GM13976 (cell line): Measurements from ENCODE around the gene BOLA3.

Experiments
- DNase-seq: peaks from one replicate; pipeline ENCODE4 v3.0.0; 2012; ENCODE audit warnings: low spot score
- in situ Hi-C: fragments of 300-500 bp; cut with MboI; formaldehyde crosslinking; loops from one replicate; pipeline ENCODE4 v1.12.0; 2022; ENCODE audit warnings: low sequenced_read_pairs, mixed read lengths, inconsistent platforms; ENCODE audit not compliant: unreplicated experiment
- TF ChIP-seq, protein P1 (sequence below): IDR thresholded peaks from 2 replicates; pipeline ENCODE4 v1.5.1; 2012; ENCODE audit warnings: borderline replicate concordance, mild to moderate bottlenecking; ENCODE audit not compliant: insufficient read depth; ENCODE audit errors: extremely low read depth, missing control alignments, control extremely low read depth

Gene BOLA3

GRCh38 chr2:74103763-74104162 lies 43.9 kb downstream of the BOLA3 start:
- DNase-seq = no peak
- TF ChIP-seq, protein P1, sequence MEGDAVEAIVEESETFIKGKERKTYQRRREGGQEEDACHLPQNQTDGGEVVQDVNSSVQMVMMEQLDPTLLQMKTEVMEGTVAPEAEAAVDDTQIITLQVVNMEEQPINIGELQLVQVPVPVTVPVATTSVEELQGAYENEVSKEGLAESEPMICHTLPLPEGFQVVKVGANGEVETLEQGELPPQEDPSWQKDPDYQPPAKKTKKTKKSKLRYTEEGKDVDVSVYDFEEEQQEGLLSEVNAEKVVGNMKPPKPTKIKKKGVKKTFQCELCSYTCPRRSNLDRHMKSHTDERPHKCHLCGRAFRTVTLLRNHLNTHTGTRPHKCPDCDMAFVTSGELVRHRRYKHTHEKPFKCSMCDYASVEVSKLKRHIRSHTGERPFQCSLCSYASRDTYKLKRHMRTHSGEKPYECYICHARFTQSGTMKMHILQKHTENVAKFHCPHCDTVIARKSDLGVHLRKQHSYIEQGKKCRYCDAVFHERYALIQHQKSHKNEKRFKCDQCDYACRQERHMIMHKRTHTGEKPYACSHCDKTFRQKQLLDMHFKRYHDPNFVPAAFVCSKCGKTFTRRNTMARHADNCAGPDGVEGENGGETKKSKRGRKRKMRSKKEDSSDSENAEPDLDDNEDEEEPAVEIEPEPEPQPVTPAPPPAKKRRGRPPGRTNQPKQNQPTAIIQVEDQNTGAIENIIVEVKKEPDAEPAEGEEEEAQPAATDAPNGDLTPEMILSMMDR = no peak
- in situ Hi-C loops = no loop called here

- in situ Hi-C loops = no loop called here
- TF ChIP-seq, protein P1 = no peak
- DNase-seq = no peak
Observed at GRCh38 chr2:74102516-74102915, 45.2 kb downstream of the BOLA3 start.

GRCh38 chr2:74101574-74102300 lies 46.0 kb downstream of the BOLA3 start:
- in situ Hi-C loops = no loop called here
- DNase-seq = no peak
- TF ChIP-seq, protein P1 = no peak

DNA sequence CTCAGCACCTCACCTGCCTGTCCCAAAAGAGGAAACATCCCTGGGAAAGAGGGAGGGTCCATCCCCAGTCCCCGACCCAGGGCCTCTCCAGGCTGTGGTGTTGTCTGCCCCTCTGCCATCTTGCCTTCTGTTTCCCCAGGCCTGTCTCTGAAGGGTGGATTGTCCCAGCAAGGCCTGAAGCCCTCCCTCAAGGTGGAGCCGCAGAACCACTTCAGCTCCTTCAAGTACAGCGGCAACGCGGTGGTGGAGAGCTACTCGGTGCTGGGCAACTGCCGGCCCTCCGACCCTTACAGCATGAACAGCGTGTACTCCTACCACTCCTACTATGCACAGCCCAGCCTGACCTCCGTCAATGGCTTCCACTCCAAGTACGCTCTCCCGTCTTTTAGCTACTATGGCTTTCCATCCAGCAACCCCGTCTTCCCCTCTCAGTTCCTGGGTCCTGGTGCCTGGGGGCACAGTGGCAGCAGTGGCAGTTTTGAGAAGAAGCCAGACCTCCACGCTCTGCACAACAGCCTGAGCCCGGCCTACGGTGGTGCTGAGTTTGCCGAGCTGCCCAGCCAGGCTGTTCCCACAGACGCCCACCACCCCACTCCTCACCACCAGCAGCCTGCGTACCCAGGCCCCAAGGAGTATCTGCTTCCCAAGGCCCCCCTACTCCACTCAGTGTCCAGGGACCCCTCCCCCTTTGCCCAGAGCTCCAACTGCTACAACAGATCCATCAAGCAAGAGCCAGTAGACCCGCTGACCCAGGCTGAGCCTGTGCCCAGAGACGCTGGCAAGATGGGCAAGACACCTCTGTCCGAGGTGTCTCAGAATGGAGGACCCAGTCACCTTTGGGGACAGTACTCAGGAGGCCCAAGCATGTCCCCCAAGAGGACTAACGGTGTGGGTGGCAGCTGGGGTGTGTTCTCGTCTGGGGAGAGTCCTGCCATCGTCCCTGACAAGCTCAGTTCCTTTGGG lies 47.2 kb downstream of the BOLA3 start:
- in situ Hi-C loops = no loop called here
- no peak for DNase-seq
- TF ChIP-seq, protein P1 = no peak

DNA sequence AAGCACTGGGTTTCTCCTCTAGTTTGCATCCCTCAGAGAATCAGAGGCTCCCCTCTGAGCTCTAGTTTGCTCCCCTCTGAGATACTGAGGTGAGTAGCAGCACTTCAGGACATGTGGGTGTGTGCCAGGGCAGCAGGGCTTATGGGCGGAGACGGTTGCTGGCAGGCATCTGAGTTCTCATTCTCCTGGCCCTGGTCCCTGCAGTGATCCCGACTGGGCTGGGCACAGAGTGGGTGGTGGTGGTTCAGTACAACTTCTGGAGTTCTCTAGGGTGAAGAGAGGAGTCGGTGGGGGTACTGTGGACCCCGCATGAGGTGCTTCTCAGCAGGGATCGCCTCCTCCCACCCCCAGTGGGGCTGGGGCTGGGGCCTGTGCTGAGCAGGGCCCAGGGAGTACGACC lies 47.9 kb downstream of the BOLA3 start:
- TF ChIP-seq, protein P1 = no peak
- in situ Hi-C loops = no loop called here
- DNase-seq = no peak

DNA sequence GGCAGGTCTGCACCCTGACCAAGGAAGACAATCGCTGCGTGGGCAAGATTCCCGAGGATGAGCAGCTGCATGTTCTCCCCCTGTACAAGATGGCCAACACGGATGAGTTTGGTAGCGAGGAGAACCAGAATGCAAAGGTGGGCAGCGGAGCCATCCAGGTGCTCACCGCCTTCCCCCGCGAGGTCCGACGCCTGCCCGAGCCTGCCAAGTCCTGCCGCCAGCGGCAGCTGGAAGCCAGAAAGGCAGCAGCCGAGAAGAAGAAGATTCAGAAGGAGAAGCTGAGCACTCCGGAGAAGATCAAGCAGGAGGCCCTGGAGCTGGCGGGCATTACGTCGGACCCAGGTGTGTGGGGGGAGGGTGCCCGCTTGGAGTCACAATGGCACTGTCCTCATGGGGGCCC lies 48.4 kb downstream of the BOLA3 start:
- TF ChIP-seq, protein P1 = no peak
- in situ Hi-C loops = no loop called here

More for the DNA sequence above, 48.4 kb downstream of the BOLA3 start:
- no peak for DNase-seq
